ENCODE measurements around the gene IFT57. TPM values are rescaled to one million over a fixed set of nuclear protein-coding genes. Genes with fewer than 3 reads are reported as not detected.

The IFT57 gene
- total and polyA plus RNA-seq, 2 experiments from 2014 or later = 38.4 to 55.8 TPM

DNA sequence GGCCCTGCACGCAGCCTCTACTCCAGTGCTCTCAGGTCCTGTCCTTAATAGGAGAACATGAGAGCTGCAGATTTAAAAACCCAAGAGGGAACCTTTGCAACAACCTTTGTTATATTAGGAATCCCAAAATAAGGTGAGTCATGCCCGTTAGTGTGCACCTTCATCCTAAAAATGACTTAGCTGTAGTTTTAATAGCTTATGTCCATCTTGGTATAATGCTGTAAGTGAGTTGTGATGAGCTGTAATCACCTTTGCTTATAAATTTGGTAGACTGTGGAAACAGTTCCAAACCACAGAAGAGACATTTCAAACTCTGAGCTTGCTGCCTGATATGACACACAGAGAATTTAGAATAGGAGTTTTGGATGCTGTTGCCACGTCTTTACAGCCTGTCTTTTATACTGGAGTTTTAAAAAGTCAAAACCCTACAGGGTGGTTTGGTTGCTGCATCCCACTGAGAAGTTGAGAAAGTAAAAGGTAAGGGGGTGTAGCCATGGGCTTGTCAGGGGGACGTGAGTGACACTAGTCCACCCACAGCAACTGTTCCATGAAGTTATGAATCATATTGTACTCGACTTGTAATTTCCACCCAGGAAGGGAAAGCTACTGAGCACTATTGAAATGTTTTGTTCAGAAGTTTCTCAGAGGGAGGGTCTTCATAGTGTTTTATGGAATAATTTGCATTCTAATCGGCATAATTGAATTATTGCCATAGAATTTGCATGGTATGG is 104.0 kb downstream of the IFT57 start:
- H3K27ac ChIP-seq = no peak overlapping the region
- no peaks in the 10 kb centered on the region for H3K9me3 ChIP-seq (ENCODE audit: low read depth)
- H3K4me2 ChIP-seq = no peak overlapping the region
- no peak for DNase-seq (ENCODE audit: low spot score)
- no peaks in the 10 kb centered on the region for H3K4me1 ChIP-seq (ENCODE audit: insufficient read depth)
- H3K36me3 ChIP-seq (replicated peaks; ENCODE audit: insufficient read depth, low read depth) = no peaks in the 10 kb centered on the region
- H2AFZ ChIP-seq = no peak overlapping the region
- H3K27me3 ChIP-seq = no peaks in the 10 kb centered on the region
- no peaks in the 10 kb centered on the region for H4K20me1 ChIP-seq (ENCODE audit: insufficient read depth, poor library complexity, severe bottlenecking)
- 90% methylated on average over 6 of the region's 6 CpGs for WGBS (ENCODE audit: low lambda C conversion rate, missing lambda C conversion rate)
- TF ChIP-seq EZH2phosphoT487 (IDR thresholded peaks at IDR 0.05; ENCODE audit: low read depth, severe bottlenecking, unreplicated experiment) = no peak
- no peak for TF ChIP-seq CTCF (IDR thresholded peaks at IDR 0.05; ENCODE audit: poor library complexity)
- H3K9me2 ChIP-seq (replicated peaks; ENCODE audit: insufficient read depth) = no peaks in the 10 kb centered on the region
- no peaks in the 10 kb centered on the region for H3K79me2 ChIP-seq
- no peak overlapping the region for H3K4me3 ChIP-seq

DNA sequence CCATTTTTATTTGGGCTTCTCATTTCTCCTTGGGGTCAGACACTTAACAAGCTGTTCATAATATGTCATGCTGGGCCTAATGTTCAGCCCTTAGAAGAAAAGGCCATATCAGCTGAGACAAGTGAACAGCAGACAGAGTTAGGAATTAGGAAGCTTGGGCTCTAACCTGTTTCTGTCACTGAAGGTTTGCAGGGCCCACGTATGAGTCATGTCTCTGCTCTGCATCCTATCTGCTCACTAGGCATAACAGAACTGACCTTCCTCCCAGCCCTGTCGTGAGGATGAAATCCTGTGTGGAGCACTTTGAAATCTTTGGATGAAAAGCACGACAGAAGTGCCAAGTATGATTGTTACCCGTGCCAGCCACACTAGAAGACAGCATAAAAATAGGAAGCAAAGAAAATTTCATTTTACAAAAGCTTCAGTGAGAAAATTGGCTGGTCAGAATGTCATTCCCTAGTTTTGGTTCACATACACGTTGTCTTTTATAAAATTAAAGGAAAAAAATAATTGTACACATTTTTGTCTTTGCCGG is 104.9 kb downstream of the IFT57 start:
- Histone ChIP-seq H3K4me3 (no peak overlapping the region), H3K9me3 (ENCODE audit: low read depth) (no peaks in the 10 kb centered on the region), H3K27me3 (no peaks in the 10 kb centered on the region), H2AFZ (no peak overlapping the region), H3K36me3 (replicated peaks; ENCODE audit: insufficient read depth, low read depth) (no peaks in the 10 kb centered on the region), H3K4me2 (no peak overlapping the region), H3K9me2 (replicated peaks; ENCODE audit: insufficient read depth) (no peaks in the 10 kb centered on the region), H3K4me1 (ENCODE audit: insufficient read depth) (no peaks in the 10 kb centered on the region), H3K79me2 (no peaks in the 10 kb centered on the region), H4K20me1 (ENCODE audit: insufficient read depth, poor library complexity, severe bottlenecking) (no peaks in the 10 kb centered on the region), H3K27ac (no peak overlapping the region)
- WGBS (ENCODE audit: low lambda C conversion rate, missing lambda C conversion rate) = 53% methylated on average over 6 of the region's 6 CpGs
- no peak for DNase-seq (ENCODE audit: low spot score)
- TF ChIP-seq EZH2phosphoT487 (IDR thresholded peaks at IDR 0.05; ENCODE audit: low read depth, severe bottlenecking, unreplicated experiment) = no peak
- no peak for TF ChIP-seq EZH2 (IDR thresholded peaks at IDR 0.05; ENCODE audit: borderline replicate concordance)
- no peak for TF ChIP-seq CTCF (IDR thresholded peaks at IDR 0.05; ENCODE audit: poor library complexity)

DNA sequence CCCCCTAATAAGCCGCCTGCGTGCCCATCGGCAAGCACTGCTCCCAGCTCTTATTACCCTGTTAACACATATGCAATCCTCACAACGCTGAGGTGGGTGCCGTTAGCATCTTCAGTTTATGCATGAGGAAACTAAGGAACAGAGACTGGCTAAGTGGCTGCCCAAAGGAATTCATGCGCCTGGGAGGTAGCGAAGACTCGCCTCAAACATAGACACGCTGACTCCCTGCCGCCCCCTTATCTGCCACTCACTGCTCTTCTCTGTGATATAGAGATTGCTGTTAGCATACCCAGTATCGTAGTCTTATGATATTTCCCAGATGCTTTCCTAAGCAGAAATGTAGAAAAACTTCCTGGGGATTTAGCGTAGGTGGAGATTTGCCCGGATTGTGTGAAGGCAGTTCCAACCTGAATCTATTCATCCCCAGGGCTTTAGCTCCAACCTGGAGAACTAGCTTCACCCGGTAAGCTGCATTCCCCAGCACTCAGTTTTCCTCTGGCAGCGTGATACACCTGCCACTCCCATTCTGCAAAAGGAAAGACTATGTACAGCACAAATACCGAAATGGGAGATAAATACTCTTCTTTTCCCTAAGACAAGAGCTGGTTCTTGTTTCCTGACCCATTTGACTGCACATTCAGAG is 107.7 kb downstream of the IFT57 start:
- Histone ChIP-seq H3K9me3 (ENCODE audit: low read depth) (no peaks in the 10 kb centered on the region), H3K36me3 (replicated peaks; ENCODE audit: insufficient read depth, low read depth) (no peaks in the 10 kb centered on the region), H3K9me2 (replicated peaks; ENCODE audit: insufficient read depth) (no peaks in the 10 kb centered on the region), H3K27me3 (no peaks in the 10 kb centered on the region), H4K20me1 (ENCODE audit: insufficient read depth, poor library complexity, severe bottlenecking) (no peaks in the 10 kb centered on the region), H3K4me3 (no peak overlapping the region), H2AFZ (peak overlapping the region; percentile 50), H3K4me2 (no peak overlapping the region), H3K4me1 (ENCODE audit: insufficient read depth) (no peaks in the 10 kb centered on the region), H3K79me2 (no peaks in the 10 kb centered on the region), H3K27ac (no peak overlapping the region)
- TF ChIP-seq EZH2 (IDR thresholded peaks at IDR 0.05; ENCODE audit: borderline replicate concordance) = no peak
- no peak for TF ChIP-seq EZH2phosphoT487 (IDR thresholded peaks at IDR 0.05; ENCODE audit: low read depth, severe bottlenecking, unreplicated experiment)
- no peak for TF ChIP-seq CTCF (IDR thresholded peaks at IDR 0.05; ENCODE audit: poor library complexity)
- DNase-seq (ENCODE audit: low spot score) = no peak
- WGBS (ENCODE audit: low lambda C conversion rate, missing lambda C conversion rate) = 53% methylated on average over 16 of the region's 16 CpGs
